GM08714 (cell line): ENCODE data around the gene CHST11.

ENCODE experiments used
- H3K4me3 ChIP-seq: fragments of 200-500 bp; sonication (Bioruptor generic); 2 replicates; pipeline ENCODE4 v1.5.1; 2014; ENCODE audit warnings: mild to moderate bottlenecking, low read length, inconsistent platforms
- ZNF274 ChIP-seq: IDR thresholded peaks from 2 replicates; pipeline ENCODE4 v1.6.1; 2012; ENCODE audit warnings: mild to moderate bottlenecking, low read depth, low read length

Gene CHST11

GRCh38 chr12:104448031-104448430 is 8.7 kb upstream of the CHST11 start:
- H3K4me3 ChIP-seq: no peak overlapping the region
- no peak for TF ChIP-seq ZNF274

GRCh38 chr12:104448451-104448850 is 8.3 kb upstream of the CHST11 start:
- no peak for TF ChIP-seq ZNF274
- H3K4me3 ChIP-seq: no peak overlapping the region

- no peak for TF ChIP-seq ZNF274
- no peak overlapping the region for H3K4me3 ChIP-seq
Observed at GRCh38 chr12:104450700-104451099, 6.0 kb upstream of the CHST11 start.

- TF ChIP-seq ZNF274: no peak
- no peak overlapping the region for H3K4me3 ChIP-seq
Observed at GRCh38 chr12:104452087-104452486, 4.7 kb upstream of the CHST11 start.

- TF ChIP-seq ZNF274: no peak
- H3K4me3 ChIP-seq: no peak overlapping the region
Observed at GRCh38 chr12:104453133-104453532, 3.6 kb upstream of the CHST11 start.

- TF ChIP-seq ZNF274: no peak
- H3K4me3 ChIP-seq: no peak overlapping the region
Observed at GRCh38 chr12:104454997-104455396, 1.8 kb upstream of the CHST11 start.

- H3K4me3 ChIP-seq: peak overlapping the region; percentile 92
- TF ChIP-seq ZNF274: no peak
Observed at GRCh38 chr12:104455578-104456416, 951 bp upstream of the CHST11 start.

GRCh38 chr12:104456950-104457745 is 400 bp downstream of the CHST11 start:
- no peak for TF ChIP-seq ZNF274
- peak overlapping the region; percentile 92 for H3K4me3 ChIP-seq

- peak overlapping the region; percentile 92 for H3K4me3 ChIP-seq
- no peak for TF ChIP-seq ZNF274
Observed at GRCh38 chr12:104457746-104458693, 1.3 kb downstream of the CHST11 start.

GRCh38 chr12:104458694-104459367 is 2.1 kb downstream of the CHST11 start:
- TF ChIP-seq ZNF274: no peak
- peak overlapping the region; percentile 92 for H3K4me3 ChIP-seq

- H3K4me3 ChIP-seq: peak overlapping the region; percentile 92
- TF ChIP-seq ZNF274: no peak
Observed at GRCh38 chr12:104459368-104459909, 2.7 kb downstream of the CHST11 start.

GRCh38 chr12:104460041-104460719 is 3.4 kb downstream of the CHST11 start:
- TF ChIP-seq ZNF274: no peak
- peak overlapping the region; percentile 92 for H3K4me3 ChIP-seq
